Heart left ventricle (tissue), 13 donors: ENCODE measurements around the gene ZYX.

Experiments used
- POLR2A ChIP-seq, 2 donors: fragments of 450-650 bp; IDR thresholded peaks; one replicate each; pipeline ENCODE4 v1.6.1; 2017; ENCODE audit warnings: antibody characterized with exemption in 2 of 2, mild to moderate bottlenecking in 2 of 2, moderate library complexity in 2 of 2
- TF ChIP-seq, protein P1 (sequence below), 12 donors: fragments of 200-600 bp; sonication (generic) in 4 of 12; IDR thresholded peaks; one replicate each; pipeline versions ENCODE4 v1.5.0 to v1.8.0; 2018 to 2022; ENCODE audit warnings: antibody characterized with exemption in 12 of 12, mild to moderate bottlenecking in 5 of 12
- donor health status: ischemic (EF 13 %, LVEDD 7.1; RV severe dilation, severe dysfunction).
- donor health status: DM: no; HTN: yes; CAD: no.
- donor health status: DM: no; HTN: no; CAD: no.
- donor health status: ischemic (EF 25% LVEDD 6.9; RV normal size, moderate dysfunction).
- donor health status: ischemic (EF 25% LVEDD 5.7; RV mildly dilated, moderate dysfunction).
- donor health status: ischemic (EF 35%, LVEDD 5.7; RV mildly dilated, moderate dysfunction).
- donor health status: nonischemic (EF 11% LVEDD 7.7; RV severe dilation, severe dysfunction).
- donor health status: DM: yes; HTN: yes; CAD: no.
- donor health status: PGD.
- donor health status: ischemic (EF 29% LVEDD 5.4; RV normal size, mild dysfunction).
- donor health status: nonischemic (EF 23%, LVEDD 6.1; RV moderate dilation, normal function).

- TF ChIP-seq, protein P1, sequence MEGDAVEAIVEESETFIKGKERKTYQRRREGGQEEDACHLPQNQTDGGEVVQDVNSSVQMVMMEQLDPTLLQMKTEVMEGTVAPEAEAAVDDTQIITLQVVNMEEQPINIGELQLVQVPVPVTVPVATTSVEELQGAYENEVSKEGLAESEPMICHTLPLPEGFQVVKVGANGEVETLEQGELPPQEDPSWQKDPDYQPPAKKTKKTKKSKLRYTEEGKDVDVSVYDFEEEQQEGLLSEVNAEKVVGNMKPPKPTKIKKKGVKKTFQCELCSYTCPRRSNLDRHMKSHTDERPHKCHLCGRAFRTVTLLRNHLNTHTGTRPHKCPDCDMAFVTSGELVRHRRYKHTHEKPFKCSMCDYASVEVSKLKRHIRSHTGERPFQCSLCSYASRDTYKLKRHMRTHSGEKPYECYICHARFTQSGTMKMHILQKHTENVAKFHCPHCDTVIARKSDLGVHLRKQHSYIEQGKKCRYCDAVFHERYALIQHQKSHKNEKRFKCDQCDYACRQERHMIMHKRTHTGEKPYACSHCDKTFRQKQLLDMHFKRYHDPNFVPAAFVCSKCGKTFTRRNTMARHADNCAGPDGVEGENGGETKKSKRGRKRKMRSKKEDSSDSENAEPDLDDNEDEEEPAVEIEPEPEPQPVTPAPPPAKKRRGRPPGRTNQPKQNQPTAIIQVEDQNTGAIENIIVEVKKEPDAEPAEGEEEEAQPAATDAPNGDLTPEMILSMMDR (IDR thresholded peaks at IDR 0.05): no peak
- TF ChIP-seq POLR2A (IDR thresholded peaks at IDR 0.05): no peak
These were observed 6.2 kb downstream of the ZYX start for GRCh38 chr7:143387156-143387975.
